Activated CD4-positive, alpha-beta memory T cell treated with anti-CD3 and anti-CD28 coated beads for 36 hours (primary cell): ENCODE data around the gene TRIM71. TPM values are rescaled to one million over a fixed set of nuclear protein-coding genes. Genes with fewer than 3 reads are reported as not detected.
"Not testable (repeated sequence)": the region's sequence is repeated elsewhere in the genome, so short reads cannot be mapped to it uniquely, and the experiment has no call there.

ENCODE experiments used
- CTCF ChIA-PET: fragments of 350-600 bp; sonication (Branson Sonifier 250); formaldehyde crosslinking; loops from one replicate; lab custom pipeline; 2021; ENCODE audit warnings: antibody characterized with exemption, inconsistent platforms; lab: Charles Lee
- POLR2A ChIA-PET: fragments of 350-600 bp; sonication (Branson Sonifier 250); formaldehyde crosslinking; loops from one replicate; lab custom pipeline; 2021; ENCODE audit warnings: antibody characterized with exemption; lab: Charles Lee
- DNase-seq: peaks from one replicate; pipeline ENCODE4 v3.0.0-alpha.2; 2020
- H3K27ac Mint-ChIP-seq: one replicate; pipeline ENCODE4 v1.8.0; 2021; ENCODE audit warnings: mixed read lengths
- H3K27me3 Mint-ChIP-seq: one replicate; pipeline ENCODE4 v1.8.0; 2021; ENCODE audit warnings: mixed read lengths
- H3K36me3 Mint-ChIP-seq: one replicate; pipeline ENCODE4 v1.8.0; 2021; ENCODE audit warnings: mixed read lengths
- H3K4me1 Mint-ChIP-seq: one replicate; pipeline ENCODE4 v1.8.0; 2021; ENCODE audit warnings: low read depth, mixed read lengths
- H3K4me3 Mint-ChIP-seq: one replicate; pipeline ENCODE4 v1.8.0; 2021; ENCODE audit warnings: mild to moderate bottlenecking, mixed read lengths
- H3K9me3 Mint-ChIP-seq: one replicate; pipeline ENCODE4 v1.8.0; 2021; ENCODE audit warnings: mixed read lengths
- intact Hi-C: fragments of 100-400 bp; cut with micrococcal nuclease; formaldehyde crosslinking; loops from one replicate; pipeline ENCODE4 v1.15.1; 2023
- total RNA-seq, 2 experiments: library from RNA; stranded (reverse); gene quantifications; one replicate each; pipeline ENCODE4 v1.2.3, GENCODE V29; 2021

The TRIM71 gene
- total RNA-seq, 2 experiments from 2014 or later = 0.02 TPM

DNA sequence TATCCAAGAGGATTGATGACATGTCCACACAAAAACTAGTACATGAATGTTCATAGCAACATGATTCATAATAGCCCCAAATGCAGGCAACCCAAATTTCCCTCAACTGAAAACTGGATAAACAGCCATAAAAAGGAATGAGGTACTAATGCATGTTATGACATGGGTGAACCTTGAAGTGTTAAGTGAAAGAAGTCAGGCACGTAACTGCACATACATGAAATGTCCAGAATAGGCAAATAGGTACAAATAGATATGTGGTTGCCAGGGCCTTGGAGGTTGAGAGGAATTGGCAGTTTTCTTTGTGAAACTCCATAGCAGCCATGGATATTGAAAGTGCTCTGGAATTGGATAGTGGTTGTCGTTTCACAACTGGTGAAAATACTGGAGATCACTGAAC lies 81.5 kb downstream of the TRIM71 start:
- CTCF ChIA-PET = no interaction called here

DNA sequence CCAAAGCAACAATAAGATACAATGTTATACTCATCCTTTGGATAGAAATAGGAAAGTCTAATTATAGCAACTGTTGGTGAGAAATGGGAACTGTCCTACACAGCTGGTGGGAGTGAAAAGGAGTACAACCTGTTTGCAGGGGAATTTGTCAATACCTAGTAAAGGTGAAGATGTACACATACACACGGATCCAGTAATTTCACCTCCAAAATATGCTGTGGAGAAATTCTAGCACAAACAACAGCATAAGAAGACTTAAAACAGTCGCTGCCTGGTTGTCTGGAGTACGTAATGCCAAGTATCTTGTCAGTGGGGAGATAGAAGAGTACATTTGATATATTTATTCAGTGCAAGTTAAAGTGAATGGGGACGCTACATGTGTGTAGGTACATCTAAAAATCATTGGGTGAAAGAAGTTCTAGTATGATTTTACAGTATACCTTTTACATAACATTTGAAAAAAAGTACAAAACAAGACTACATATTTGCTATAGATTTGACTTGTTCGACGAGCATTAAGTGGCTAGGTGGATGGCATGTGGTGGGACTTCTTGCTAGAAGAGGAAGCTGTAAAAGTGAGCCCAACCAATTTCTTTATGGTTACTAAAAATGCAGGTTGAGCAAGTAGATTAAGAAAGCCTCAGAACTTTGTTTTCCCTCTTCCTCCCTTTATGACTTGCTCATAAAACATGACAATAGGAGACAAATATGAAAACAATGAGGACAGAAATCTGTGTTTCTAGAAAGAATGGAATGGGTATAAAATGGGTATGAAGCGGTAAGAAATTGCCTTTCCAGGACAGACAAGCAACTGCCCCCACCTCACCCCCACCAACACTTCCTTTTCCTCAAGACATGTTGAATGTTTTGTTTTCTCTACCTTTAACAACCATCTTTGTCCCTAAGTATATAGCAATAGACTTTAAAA lies 83.5 kb downstream of the TRIM71 start:
- Mint-ChIP-seq H3K27me3 (peaks cover 23% of the 10 kb centered on the region), H3K27ac (no peak overlapping the region), H3K4me1 (peaks cover 3% of the 10 kb centered on the region), H3K36me3 (no peaks in the 10 kb centered on the region), H3K4me3 (no peak overlapping the region), H3K9me3 (no peaks in the 10 kb centered on the region)
- DNase-seq = no peak
- CTCF ChIA-PET = interaction anchor here (0.8 to 1.1 kb wide), 2 partner anchors 16 to 22 kb away, joined by 3 to 4 read pairs; no protein-coding TSS in a partner anchor
- intact Hi-C loops = loop anchor here (10.0 kb wide), 1 partner anchor 166 kb away; no protein-coding TSS in a partner anchor
- POLR2A ChIA-PET = no interaction called here

More for the DNA sequence above, 81.5 kb downstream of the TRIM71 start:
- DNase-seq = no peak
- H3K27me3 Mint-ChIP-seq = peaks cover 35% of the 10 kb centered on the region
- H3K4me3 Mint-ChIP-seq = no peak overlapping the region
- no peaks in the 10 kb centered on the region for H3K36me3 Mint-ChIP-seq
- H3K9me3 Mint-ChIP-seq = no peaks in the 10 kb centered on the region
- POLR2A ChIA-PET = no interaction called here
- peaks cover 3% of the 10 kb centered on the region for H3K4me1 Mint-ChIP-seq
- H3K27ac Mint-ChIP-seq = no peak overlapping the region
- intact Hi-C loops = no loop called here

DNA sequence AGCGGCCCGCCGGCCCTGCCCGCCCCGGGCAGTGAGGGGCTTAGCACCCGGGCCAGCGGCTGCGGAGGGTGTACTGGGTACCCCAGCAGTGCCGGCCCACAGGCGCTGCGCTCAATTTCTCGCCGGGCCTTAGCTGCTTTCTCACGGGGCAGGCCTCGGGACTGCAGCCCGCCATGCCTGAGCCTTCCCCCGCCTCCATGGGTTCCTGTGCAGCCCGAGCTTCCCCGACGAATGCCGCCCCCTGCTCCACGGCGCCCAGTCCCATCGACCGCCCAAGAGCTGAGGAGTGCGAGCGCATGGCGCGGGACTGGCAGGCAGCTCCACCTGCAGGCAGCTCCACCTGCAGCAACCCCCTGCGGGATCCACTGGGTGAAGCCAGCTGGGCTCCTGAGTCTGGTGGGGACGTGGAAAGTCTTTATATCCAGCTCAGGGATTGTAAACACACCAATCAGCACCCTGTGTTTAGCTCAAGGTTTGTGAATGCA lies 85.1 kb downstream of the TRIM71 start:
- peak; percentile 65 for DNase-seq
- peak overlapping the region; percentile 67 for H3K4me3 Mint-ChIP-seq
- CTCF ChIA-PET = interaction anchor here (0.7 to 2.0 kb wide), 12 partner anchors 10 to 339 kb away, joined by 3 to 10 read pairs (median 3); no protein-coding TSS in a partner anchor
- intact Hi-C loops = loop anchor here (1.0 to 10.0 kb wide), 2 partner anchors 122 to 168 kb away; no protein-coding TSS in a partner anchor
- H3K36me3 Mint-ChIP-seq, H3K4me1 Mint-ChIP-seq, H3K9me3 Mint-ChIP-seq, POLR2A ChIA-PET, H3K27ac Mint-ChIP-seq: not testable (repeated sequence)
- H3K27me3 Mint-ChIP-seq = peaks cover 18% of the 10 kb centered on the region

DNA sequence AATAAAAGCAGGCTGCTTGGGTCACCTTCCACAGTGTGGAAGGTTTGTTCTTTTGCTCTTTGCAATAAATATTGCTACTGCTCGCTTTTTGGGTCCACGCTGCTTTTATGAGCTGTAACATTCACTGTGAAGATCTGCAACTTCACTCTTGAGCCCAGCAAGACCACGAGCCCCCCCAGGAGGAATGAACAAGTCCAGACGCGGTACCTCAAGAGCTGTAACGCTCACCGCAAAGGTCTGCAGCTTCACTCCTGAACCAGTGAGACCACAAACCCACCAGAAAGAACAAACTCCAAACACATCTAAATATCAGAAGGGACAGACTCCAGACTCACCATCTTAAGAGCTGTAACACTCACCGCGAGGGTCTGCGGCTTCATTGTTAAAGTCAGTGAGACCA lies 86.2 kb downstream of the TRIM71 start:
- ChIA-PET CTCF (interaction anchor here (1.6 to 2.0 kb wide), 2 partner anchors 168 to 172 kb away, joined by 9 to 10 read pairs; no protein-coding TSS in a partner anchor), POLR2A (no interaction called here)
- Mint-ChIP-seq H3K4me3 (no peak overlapping the region), H3K4me1 (peaks cover 3% of the 10 kb centered on the region), H3K27me3 (peaks cover 14% of the 10 kb centered on the region), H3K36me3 (no peaks in the 10 kb centered on the region), H3K27ac (no peak overlapping the region), H3K9me3 (no peaks in the 10 kb centered on the region)
- DNase-seq = no peak
- intact Hi-C loops = loop anchor here (1.0 to 10.0 kb wide), 2 partner anchors 123 to 169 kb away; no protein-coding TSS in a partner anchor

DNA sequence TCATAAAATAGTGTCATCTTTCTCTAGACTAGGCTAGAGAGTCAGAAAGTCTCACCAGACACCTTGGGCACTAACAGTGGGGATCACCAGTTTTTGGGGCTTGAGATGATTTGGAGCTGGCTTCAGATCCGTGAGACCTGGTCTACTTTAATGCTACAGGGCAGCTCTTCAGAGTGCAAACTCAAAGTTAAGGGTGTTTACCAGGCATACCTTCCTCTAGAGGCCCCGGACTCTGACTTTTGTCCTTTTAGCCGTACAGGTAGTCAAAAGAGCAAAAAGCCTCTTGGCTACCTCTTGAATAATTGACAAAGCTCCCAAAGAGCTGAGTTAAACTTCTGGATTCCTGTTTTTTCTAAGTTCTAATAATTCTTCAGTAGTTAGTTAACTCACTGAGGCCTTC lies 92.2 kb downstream of the TRIM71 start:
- Mint-ChIP-seq H3K9me3 (no peaks in the 10 kb centered on the region), H3K27ac (no peak overlapping the region)
- POLR2A ChIA-PET = no interaction called here

DNA sequence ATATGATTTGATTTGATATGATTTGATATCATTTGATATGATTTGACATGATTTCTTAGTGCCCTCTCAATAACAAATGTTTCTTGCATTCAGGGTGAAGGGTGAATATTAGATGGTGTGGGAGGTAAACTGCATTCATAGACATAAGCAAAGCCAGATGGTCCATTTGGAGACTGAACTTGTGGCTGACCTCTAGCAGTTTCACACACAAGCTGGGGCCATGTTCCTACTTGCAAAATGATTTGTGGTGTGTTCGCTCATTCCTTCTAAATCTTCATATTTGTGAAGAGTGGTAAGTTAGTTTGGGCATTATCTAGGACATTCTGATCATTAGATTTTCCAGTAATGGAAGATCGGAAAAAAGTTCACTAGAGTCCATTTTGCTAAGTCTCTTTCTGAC lies 93.2 kb downstream of the TRIM71 start:
- no peaks in the 10 kb centered on the region for H3K9me3 Mint-ChIP-seq
- POLR2A ChIA-PET = no interaction called here
- peaks cover 5% of the 10 kb centered on the region for H3K4me1 Mint-ChIP-seq
- no peaks in the 10 kb centered on the region for H3K36me3 Mint-ChIP-seq
- no peak overlapping the region for H3K27ac Mint-ChIP-seq
- H3K27me3 Mint-ChIP-seq = no peaks in the 10 kb centered on the region
- H3K4me3 Mint-ChIP-seq = no peak overlapping the region
- intact Hi-C loops = no loop called here
- no peak for DNase-seq
- CTCF ChIA-PET = no interaction called here

More for the DNA sequence above, 92.2 kb downstream of the TRIM71 start:
- no peak for DNase-seq
- H3K4me1 Mint-ChIP-seq = peaks cover 5% of the 10 kb centered on the region
- intact Hi-C loops = loop anchor here (10.0 kb wide), 1 partner anchor 175 kb away; no protein-coding TSS in a partner anchor
- CTCF ChIA-PET = no interaction called here
- H3K4me3 Mint-ChIP-seq = no peak overlapping the region
- no peaks in the 10 kb centered on the region for H3K36me3 Mint-ChIP-seq
- H3K27me3 Mint-ChIP-seq = no peaks in the 10 kb centered on the region

DNA sequence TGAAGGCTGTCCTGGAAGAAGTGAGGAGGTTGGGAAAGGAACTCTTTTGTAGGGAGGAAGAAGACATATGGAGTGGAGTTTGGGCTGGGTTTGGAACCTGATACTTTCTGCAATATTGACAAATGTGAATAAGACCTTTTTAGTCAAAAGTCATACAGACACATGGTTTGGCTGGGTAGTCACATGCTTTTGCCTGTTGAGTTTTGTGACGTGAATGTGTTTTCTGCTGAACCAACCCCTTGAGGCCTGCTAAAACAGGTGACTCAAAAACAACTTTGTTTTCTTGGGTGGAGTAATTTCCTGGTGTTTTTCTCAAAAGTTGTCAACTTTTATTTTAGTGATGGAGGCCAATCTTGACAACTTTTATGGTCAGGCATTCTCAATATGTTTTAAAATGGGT lies 94.2 kb downstream of the TRIM71 start:
- no peak for DNase-seq
- Mint-ChIP-seq H3K27me3 (no peaks in the 10 kb centered on the region), H3K4me1 (peaks cover 5% of the 10 kb centered on the region), H3K36me3 (peaks cover 5% of the 10 kb centered on the region), H3K27ac (no peak overlapping the region), H3K4me3 (no peak overlapping the region), H3K9me3 (peaks cover 6% of the 10 kb centered on the region)
- CTCF ChIA-PET = interaction anchor here (1.2 kb wide), 1 partner anchor 9 kb away, joined by 3 read pairs; no protein-coding TSS in a partner anchor
- intact Hi-C loops = no loop called here
- POLR2A ChIA-PET = no interaction called here

DNA sequence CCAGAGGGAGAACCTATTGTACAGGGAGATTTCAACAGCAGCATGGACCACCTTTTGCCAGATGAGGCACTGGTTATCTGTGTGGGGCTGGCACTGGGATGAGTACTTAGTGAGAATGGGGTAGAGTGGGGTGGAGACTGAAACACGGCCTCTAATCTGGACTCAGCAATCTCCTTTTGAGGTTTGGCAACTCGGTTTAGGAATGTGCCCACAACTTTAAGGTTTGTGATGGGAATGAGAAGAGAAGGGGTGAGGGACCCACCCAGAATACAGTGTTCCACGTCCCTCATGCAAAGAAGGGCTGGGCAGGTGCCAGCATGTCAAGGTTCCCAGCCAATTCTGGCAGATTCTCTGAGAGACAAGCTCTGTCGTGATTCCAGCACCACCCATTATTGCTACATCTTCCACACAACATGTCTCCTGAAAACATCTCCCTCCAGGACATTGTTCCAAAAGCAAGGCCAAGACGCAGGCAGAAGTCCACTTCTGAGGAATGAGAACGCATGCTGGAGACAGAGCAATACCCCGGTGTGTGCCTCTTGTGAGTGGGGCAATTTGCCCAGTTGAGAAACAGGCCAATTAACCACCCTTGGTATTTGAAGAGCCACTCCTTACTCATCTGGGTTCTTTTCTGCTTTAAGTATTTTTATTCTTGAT lies 96.1 kb downstream of the TRIM71 start:
- POLR2A ChIA-PET = no interaction called here
- intact Hi-C loops = no loop called here
- Mint-ChIP-seq H3K4me3 (no peak overlapping the region), H3K9me3 (peaks cover 19% of the 10 kb centered on the region), H3K4me1 (peaks cover 5% of the 10 kb centered on the region), H3K36me3 (peaks cover 10% of the 10 kb centered on the region), H3K27me3 (no peaks in the 10 kb centered on the region), H3K27ac (no peak overlapping the region)
- DNase-seq = no peak
- CTCF ChIA-PET = no interaction called here

DNA sequence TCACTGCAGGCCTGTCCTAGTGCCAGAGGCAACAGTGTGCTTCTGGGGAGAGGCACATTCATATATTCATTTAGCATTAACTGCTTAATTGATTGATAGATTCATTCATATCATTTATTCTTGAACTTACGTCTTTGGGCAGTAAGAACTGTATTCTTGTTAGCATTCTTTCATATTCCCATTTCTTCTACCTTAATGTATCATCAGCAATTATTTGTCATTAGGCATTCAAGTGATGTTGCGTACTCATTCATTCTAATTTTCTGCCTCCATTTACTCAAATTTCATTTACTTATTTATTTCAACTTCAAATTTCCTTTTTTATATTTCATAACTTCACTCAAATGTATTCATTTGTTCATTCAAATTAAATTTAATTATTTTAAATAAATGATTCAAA lies 102.1 kb downstream of the TRIM71 start:
- CTCF ChIA-PET = no interaction called here
- no peak for DNase-seq

DNA sequence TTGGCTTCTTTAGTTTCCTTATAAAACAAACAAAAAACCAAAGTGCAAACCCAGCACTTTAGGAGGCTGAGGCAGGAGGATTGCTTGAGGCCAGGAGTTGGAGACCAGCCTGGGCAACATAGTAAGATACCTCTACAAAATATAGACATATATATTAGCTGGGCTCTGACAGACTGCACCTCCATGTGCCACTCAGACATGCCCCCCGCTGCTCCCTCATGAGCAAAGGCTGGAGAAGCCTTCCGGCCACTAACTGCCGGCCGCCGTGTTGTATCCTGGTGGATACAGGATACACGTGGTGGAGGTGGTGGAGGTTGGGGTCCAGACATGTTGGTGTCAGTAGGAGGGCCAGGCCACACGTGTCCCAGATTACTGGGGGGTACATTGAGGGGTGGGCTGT lies 104.3 kb downstream of the TRIM71 start:
- ChIA-PET POLR2A (no interaction called here), CTCF (no interaction called here)
- intact Hi-C loops = no loop called here
- H3K4me1 Mint-ChIP-seq = no peaks in the 10 kb centered on the region
- H3K27me3 Mint-ChIP-seq = peaks cover 1% of the 10 kb centered on the region
- no peak for DNase-seq
- peaks cover 13% of the 10 kb centered on the region for H3K9me3 Mint-ChIP-seq
- peaks cover 5% of the 10 kb centered on the region for H3K36me3 Mint-ChIP-seq
- H3K27ac Mint-ChIP-seq = no peak overlapping the region
- no peak overlapping the region for H3K4me3 Mint-ChIP-seq

More for the DNA sequence above, 102.1 kb downstream of the TRIM71 start:
- intact Hi-C loops = no loop called here
- POLR2A ChIA-PET = no interaction called here
- Mint-ChIP-seq H3K4me3 (no peak overlapping the region), H3K27me3 (peaks cover 1% of the 10 kb centered on the region), H3K9me3 (peaks cover 19% of the 10 kb centered on the region), H3K4me1 (no peaks in the 10 kb centered on the region), H3K36me3 (peaks cover 10% of the 10 kb centered on the region), H3K27ac (no peak overlapping the region)

DNA sequence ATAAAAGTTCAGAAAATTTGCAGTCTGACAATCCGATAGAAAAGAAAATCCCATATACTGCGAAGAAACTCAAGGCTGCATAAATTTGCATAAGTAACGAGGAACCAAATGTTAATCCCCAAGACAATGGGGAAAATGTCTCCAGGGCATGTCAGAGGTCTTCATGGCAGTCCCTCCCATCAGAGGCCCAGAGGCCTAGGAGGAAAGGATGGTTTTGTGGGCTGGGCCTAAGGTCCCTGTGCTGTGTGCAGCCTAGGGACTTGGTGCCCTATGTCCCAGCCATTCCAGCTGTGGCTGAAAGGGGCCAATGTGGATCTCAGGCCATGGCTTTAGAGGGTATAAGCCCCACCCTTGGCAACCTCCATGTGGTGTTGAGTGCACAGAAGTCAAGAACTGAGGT lies 112.4 kb downstream of the TRIM71 start:
- H3K27me3 Mint-ChIP-seq = peaks cover 8% of the 10 kb centered on the region
- CTCF ChIA-PET = no interaction called here
- intact Hi-C loops = loop anchor here (5.0 kb wide), 1 partner anchor 418 kb away; no protein-coding TSS in a partner anchor
- no peaks in the 10 kb centered on the region for H3K4me1 Mint-ChIP-seq
- no peaks in the 10 kb centered on the region for H3K9me3 Mint-ChIP-seq
- no peak overlapping the region for H3K27ac Mint-ChIP-seq
- no peak for DNase-seq
- no peak overlapping the region for H3K4me3 Mint-ChIP-seq
- H3K36me3 Mint-ChIP-seq = no peaks in the 10 kb centered on the region
- POLR2A ChIA-PET = no interaction called here

DNA sequence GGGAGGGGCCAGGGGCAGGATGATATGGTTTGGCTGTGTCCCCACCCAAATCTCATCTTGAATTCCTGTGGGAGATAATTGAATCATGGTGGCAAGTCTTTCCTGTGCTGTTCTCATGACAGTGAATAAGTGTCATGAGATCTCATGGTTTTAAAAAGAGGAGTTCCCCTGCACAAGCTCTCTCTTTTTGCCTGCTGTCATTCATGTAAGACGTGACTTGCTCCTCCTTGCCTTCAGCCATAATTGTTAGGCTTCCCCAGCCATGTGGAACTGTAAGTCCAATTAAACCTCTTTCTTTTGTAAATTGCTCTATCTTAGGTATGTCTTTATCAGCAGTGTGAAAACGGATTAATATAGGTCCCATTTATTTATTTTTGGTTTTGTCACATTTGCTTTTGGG lies 113.5 kb downstream of the TRIM71 start:
- H3K4me1 Mint-ChIP-seq, H3K4me3 Mint-ChIP-seq, H3K27me3 Mint-ChIP-seq, H3K9me3 Mint-ChIP-seq, DNase-seq, H3K27ac Mint-ChIP-seq, POLR2A ChIA-PET, CTCF ChIA-PET, H3K36me3 Mint-ChIP-seq: not testable (repeated sequence)
- intact Hi-C loops = loop anchor here (5.0 kb wide), 1 partner anchor 419 kb away; no protein-coding TSS in a partner anchor
